Measurements from ENCODE around the gene MLLT10.

DNA sequence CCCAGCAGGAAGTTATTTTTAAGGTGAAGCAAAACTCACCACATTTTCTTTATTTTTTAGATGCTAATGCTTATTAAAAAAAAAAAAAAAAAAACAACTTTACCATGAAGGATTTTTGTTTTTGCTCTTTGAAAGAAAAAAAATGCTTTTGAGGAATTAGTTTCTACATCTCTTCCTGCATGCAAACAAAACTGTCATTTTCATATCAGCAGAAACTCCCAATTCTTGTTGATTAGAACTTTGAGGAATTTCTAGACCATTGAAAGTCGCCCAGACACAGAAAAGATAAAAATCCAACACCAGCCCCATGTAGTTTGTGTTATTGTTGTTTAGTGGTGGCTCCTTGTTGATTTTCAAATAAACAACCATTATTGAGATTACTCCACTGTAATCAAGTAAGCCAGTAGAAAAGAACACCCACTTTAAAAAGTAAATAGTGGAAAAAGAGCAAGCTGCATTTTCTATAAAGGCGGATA is 22.9 kb upstream of the MLLT10 start:
- TF ChIP-seq, protein P1, sequence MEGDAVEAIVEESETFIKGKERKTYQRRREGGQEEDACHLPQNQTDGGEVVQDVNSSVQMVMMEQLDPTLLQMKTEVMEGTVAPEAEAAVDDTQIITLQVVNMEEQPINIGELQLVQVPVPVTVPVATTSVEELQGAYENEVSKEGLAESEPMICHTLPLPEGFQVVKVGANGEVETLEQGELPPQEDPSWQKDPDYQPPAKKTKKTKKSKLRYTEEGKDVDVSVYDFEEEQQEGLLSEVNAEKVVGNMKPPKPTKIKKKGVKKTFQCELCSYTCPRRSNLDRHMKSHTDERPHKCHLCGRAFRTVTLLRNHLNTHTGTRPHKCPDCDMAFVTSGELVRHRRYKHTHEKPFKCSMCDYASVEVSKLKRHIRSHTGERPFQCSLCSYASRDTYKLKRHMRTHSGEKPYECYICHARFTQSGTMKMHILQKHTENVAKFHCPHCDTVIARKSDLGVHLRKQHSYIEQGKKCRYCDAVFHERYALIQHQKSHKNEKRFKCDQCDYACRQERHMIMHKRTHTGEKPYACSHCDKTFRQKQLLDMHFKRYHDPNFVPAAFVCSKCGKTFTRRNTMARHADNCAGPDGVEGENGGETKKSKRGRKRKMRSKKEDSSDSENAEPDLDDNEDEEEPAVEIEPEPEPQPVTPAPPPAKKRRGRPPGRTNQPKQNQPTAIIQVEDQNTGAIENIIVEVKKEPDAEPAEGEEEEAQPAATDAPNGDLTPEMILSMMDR (IDR thresholded peaks at IDR 0.05), result no peak
- TF ChIP-seq POLR2A (IDR thresholded peaks at IDR 0.05), result no peak

All from lower leg skin (tissue), 3 donors.